ENCODE measurements around the gene ZRANB1. TPM values are rescaled to one million over a fixed set of nuclear protein-coding genes. Genes with fewer than 3 reads are reported as not detected.
A peak's percentile ranks its signal among the peaks of the same experiment; 100 is the strongest.

The ZRANB1 gene
- total RNA-seq, 4 donors from 2014 or later: 8.4 to 24.0 (median 16.8) TPM

GRCh38 chr10:125017547-125018298 lies 75.8 kb downstream of the ZRANB1 start:
- Histone ChIP-seq H3K4me1 (peaks cover 0 to 51% (median 31%) of the 10 kb centered on the region in 4 donors), H3K36me3 (no peaks in the 10 kb centered on the region), H3K27me3 (no peaks in the 10 kb centered on the region), H3K9me3 (no peaks in the 10 kb centered on the region), H3K27ac (peak overlapping the region in 3 of 4 donors; percentile 40 to 71 (median 54)), H3K4me3 (no peak overlapping the region)
- intact Hi-C loops (cut with DNase I; ENCODE audit: low total_unique reads) (no loop called here), in situ Hi-C loops (cut with MboI; ENCODE audit: low pct_ligation_motif_present in 1 of 4, low pct_unique_long_range_greater_than_20kb in 1 of 4, low sequenced_read_pairs in 3 of 4) (no loop called here)
- no peak for TF ChIP-seq POLR2A (IDR thresholded peaks at IDR 0.05)
- no peak for TF ChIP-seq POLR2AphosphoS5 (IDR thresholded peaks at IDR 0.05)
- no peak for TF ChIP-seq CTCF (IDR thresholded peaks at IDR 0.05)
- TF ChIP-seq EP300 (IDR thresholded peaks at IDR 0.05; ENCODE audit: low read depth): no peak
- WGBS, 2 donors (ENCODE audit: low coverage in 1 of 2): 73% methylated on average over 10 of the region's 12 CpGs; no CpG with 5 or more reads in 1 of the 2 donors
- DNase-seq: no peak

DNA sequence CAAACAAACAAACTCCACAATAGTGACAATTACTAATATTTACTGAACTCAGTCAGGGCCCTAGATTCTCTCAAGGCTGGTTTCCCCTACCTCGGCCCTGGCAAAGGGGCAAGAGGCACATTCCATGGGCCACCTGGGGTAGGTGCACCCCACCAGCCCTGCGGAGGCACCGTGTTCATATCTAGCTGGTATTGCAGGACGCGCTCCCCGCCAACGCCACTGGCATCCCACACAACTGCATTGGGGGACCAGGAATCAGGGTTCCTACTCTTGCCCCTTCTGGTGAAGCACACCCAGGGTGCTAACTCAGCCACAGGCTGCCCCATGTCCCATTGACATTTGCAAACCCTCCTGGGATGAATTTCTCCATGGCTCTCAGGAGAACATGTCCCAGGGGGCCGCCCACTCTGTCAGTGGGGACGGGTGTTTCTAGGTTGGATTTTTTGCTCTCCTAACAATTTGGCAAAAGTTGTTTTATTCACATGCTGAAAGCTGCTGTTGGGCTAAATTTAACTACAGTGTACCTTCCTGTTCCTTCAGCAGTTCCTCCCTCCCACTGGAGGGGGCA lies 76.7 kb downstream of the ZRANB1 start:
- Histone ChIP-seq H3K4me1 (peaks cover 6 to 52% (median 31%) of the 10 kb centered on the region in 4 donors), H3K4me3 (no peak overlapping the region), H3K9me3 (no peaks in the 10 kb centered on the region), H3K27me3 (no peaks in the 10 kb centered on the region), H3K36me3 (no peaks in the 10 kb centered on the region), H3K27ac (no peak overlapping the region)
- DNase-seq: no peak
- in situ Hi-C loops (cut with MboI; ENCODE audit: low pct_ligation_motif_present in 1 of 4, low pct_unique_long_range_greater_than_20kb in 1 of 4, low sequenced_read_pairs in 3 of 4): no loop called here
- WGBS, 2 donors (ENCODE audit: low coverage in 1 of 2): 86% methylated on average over 9 of the region's 9 CpGs; no CpG with 5 or more reads in 1 of the 2 donors
- no peak for TF ChIP-seq CTCF (IDR thresholded peaks at IDR 0.05)
- TF ChIP-seq POLR2AphosphoS5 (IDR thresholded peaks at IDR 0.05): no peak
- no peak for TF ChIP-seq POLR2A (IDR thresholded peaks at IDR 0.05)
- TF ChIP-seq EP300 (IDR thresholded peaks at IDR 0.05; ENCODE audit: low read depth): no peak
- intact Hi-C loops (cut with DNase I; ENCODE audit: low total_unique reads): no loop called here

DNA sequence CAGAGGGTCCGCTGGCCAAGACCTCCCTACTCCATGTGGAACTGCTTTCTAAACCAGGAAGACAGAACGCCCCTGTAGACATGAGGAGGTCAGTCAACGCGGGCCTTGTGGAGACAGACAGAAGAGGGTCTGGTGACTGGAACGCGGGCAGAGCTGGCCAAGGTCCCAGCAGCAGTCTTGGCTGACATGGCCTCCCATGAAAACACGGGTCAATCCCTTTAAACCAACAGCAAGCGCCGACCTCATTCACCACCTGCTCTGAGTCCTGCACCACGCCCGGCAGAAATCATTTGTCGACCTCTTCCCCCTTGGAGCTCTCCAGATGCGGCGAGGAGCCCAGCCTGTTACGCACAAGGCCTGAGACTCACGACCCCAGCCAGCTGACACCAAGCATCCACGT lies 78.5 kb downstream of the ZRANB1 start:
- Histone ChIP-seq H3K4me1 (peaks cover 22 to 52% (median 36%) of the 10 kb centered on the region in 4 donors), H3K36me3 (no peaks in the 10 kb centered on the region), H3K9me3 (no peaks in the 10 kb centered on the region), H3K27me3 (no peaks in the 10 kb centered on the region), H3K4me3 (no peak overlapping the region), H3K27ac (peak overlapping the region in 1 of 4 donors; percentile 3)
- TF ChIP-seq POLR2AphosphoS5 (IDR thresholded peaks at IDR 0.05): no peak
- no peak for DNase-seq
- WGBS, 2 donors (ENCODE audit: low coverage in 1 of 2): 89% methylated on average over 17 of the region's 17 CpGs; no CpG with 5 or more reads in 1 of the 2 donors
- in situ Hi-C loops (cut with MboI; ENCODE audit: low pct_ligation_motif_present in 1 of 4, low pct_unique_long_range_greater_than_20kb in 1 of 4, low sequenced_read_pairs in 3 of 4): no loop called here
- intact Hi-C loops (cut with DNase I; ENCODE audit: low total_unique reads): no loop called here

GRCh38 chr10:125020871-125021270 lies 78.9 kb downstream of the ZRANB1 start:
- in situ Hi-C loops (cut with MboI; ENCODE audit: low pct_ligation_motif_present in 1 of 4, low pct_unique_long_range_greater_than_20kb in 1 of 4, low sequenced_read_pairs in 3 of 4) (no loop called here), intact Hi-C loops (cut with DNase I; ENCODE audit: low total_unique reads) (no loop called here)
- Histone ChIP-seq H3K9me3 (no peaks in the 10 kb centered on the region), H3K4me3 (no peak overlapping the region), H3K27ac (no peak overlapping the region), H3K27me3 (no peaks in the 10 kb centered on the region), H3K36me3 (no peaks in the 10 kb centered on the region), H3K4me1 (peaks cover 22 to 51% (median 32%) of the 10 kb centered on the region in 4 donors)
- WGBS, 2 donors (ENCODE audit: low coverage in 1 of 2): 78% methylated on average over 9 of the region's 9 CpGs; no CpG with 5 or more reads in 1 of the 2 donors
- no peak for TF ChIP-seq POLR2A (IDR thresholded peaks at IDR 0.05)
- TF ChIP-seq POLR2AphosphoS5 (IDR thresholded peaks at IDR 0.05): no peak
- no peak for TF ChIP-seq CTCF (IDR thresholded peaks at IDR 0.05)
- no peak for TF ChIP-seq EP300 (IDR thresholded peaks at IDR 0.05; ENCODE audit: low read depth)
- DNase-seq: no peak

Measured in transverse colon (tissue), 4 donors.